Peyer's patch (tissue), 4 donors: Measurements from ENCODE around the gene IFIT1B. TPM values are rescaled to one million over a fixed set of nuclear protein-coding genes. Genes with fewer than 3 reads are reported as not detected.
A peak's percentile ranks its signal among the peaks of the same experiment; 100 is the strongest.

ENCODE experiments used
- DNase-seq, 3 donors: peaks; one replicate each; pipeline ENCODE4 v3.0.0-alpha.2; 2017 to 2019
- H3K27ac ChIP-seq, 4 donors: fragments of 200-600 bp; sonication (generic); one replicate each; pipeline ENCODE4 v1.5.1; 2016 to 2019
- H3K27me3 ChIP-seq, 2 donors: fragments of 200-600 bp; sonication (generic); one replicate each; pipeline ENCODE4 v1.5.1; 2019
- H3K36me3 ChIP-seq, 3 donors: fragments of 200-600 bp; sonication (generic); one replicate each; pipeline ENCODE4 v1.5.1; 2016 to 2019
- H3K4me1 ChIP-seq, 4 donors: fragments of 200-600 bp; sonication (generic); one replicate each; pipeline ENCODE4 v1.5.1; 2016 to 2019
- H3K4me3 ChIP-seq, 4 donors: fragments of 200-600 bp; sonication (generic); 1 replicate in 3 of 4; 2 replicates in 1 of 4; pipeline ENCODE4 v1.5.1; 2016 to 2019; ENCODE audit warnings: mild to moderate bottlenecking in 1 of 4
- H3K9me3 ChIP-seq, 4 donors: fragments of 200-600 bp; sonication (generic); one replicate each; pipeline ENCODE4 v1.5.1; 2016 to 2019; ENCODE audit warnings: mild to moderate bottlenecking in 1 of 4
- POLR2A ChIP-seq, 2 donors: fragments of 450-650 bp; IDR thresholded peaks; one replicate each; pipeline ENCODE4 v1.5.1; 2017; ENCODE audit warnings: antibody characterized with exemption in 2 of 2, mild to moderate bottlenecking in 2 of 2, moderate library complexity in 2 of 2
- total RNA-seq, 4 donors: library from RNA; depleted of rRNA; stranded (reverse); fragments of >200 nt; gene quantifications; one replicate each; pipeline ENCODE4 v1.1.0, GENCODE V29; 2016
- TF ChIP-seq, protein P1 (sequence below), 6 experiments: fragments of 450-650 bp in 4 of 6; fragments of 200-600 bp in 2 of 6; sonication (generic) in 1 of 6; IDR thresholded peaks; one replicate each; pipeline ENCODE4 v1.5.1; 2017 to 2019; ENCODE audit warnings: antibody characterized with exemption in 6 of 6, mild to moderate bottlenecking in 3 of 6, moderate library complexity in 1 of 6

IFIT1B gene
- total RNA-seq, 4 donors from 2014 or later, result not detected

- TF ChIP-seq POLR2A (IDR thresholded peaks at IDR 0.05), result no peak
- TF ChIP-seq, protein P1, sequence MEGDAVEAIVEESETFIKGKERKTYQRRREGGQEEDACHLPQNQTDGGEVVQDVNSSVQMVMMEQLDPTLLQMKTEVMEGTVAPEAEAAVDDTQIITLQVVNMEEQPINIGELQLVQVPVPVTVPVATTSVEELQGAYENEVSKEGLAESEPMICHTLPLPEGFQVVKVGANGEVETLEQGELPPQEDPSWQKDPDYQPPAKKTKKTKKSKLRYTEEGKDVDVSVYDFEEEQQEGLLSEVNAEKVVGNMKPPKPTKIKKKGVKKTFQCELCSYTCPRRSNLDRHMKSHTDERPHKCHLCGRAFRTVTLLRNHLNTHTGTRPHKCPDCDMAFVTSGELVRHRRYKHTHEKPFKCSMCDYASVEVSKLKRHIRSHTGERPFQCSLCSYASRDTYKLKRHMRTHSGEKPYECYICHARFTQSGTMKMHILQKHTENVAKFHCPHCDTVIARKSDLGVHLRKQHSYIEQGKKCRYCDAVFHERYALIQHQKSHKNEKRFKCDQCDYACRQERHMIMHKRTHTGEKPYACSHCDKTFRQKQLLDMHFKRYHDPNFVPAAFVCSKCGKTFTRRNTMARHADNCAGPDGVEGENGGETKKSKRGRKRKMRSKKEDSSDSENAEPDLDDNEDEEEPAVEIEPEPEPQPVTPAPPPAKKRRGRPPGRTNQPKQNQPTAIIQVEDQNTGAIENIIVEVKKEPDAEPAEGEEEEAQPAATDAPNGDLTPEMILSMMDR (IDR thresholded peaks at IDR 0.05), result no peak
- Histone ChIP-seq H3K9me3 (no peaks in the 10 kb centered on the region), H3K27ac (peak overlapping the region in 2 of 4 donors; percentile 77 to 84), H3K27me3 (no peaks in the 10 kb centered on the region), H3K4me3 (peak overlapping the region in 1 of 4 donors; percentile 58), H3K36me3 (no peaks in the 10 kb centered on the region), H3K4me1 (peaks cover 0 to 24% (median 7%) of the 10 kb centered on the region in 4 donors)
- no peak for DNase-seq
Observed at GRCh38 chr10:89393898-89394297, 16.0 kb downstream of the IFIT1B start.

- H3K27ac ChIP-seq, result no peak overlapping the region
Observed at GRCh38 chr10:89395141-89395540, 17.3 kb downstream of the IFIT1B start.

GRCh38 chr10:89398003-89398749 is 20.3 kb downstream of the IFIT1B start:
- Histone ChIP-seq H3K36me3 (no peaks in the 10 kb centered on the region), H3K4me3 (no peak overlapping the region), H3K27me3 (no peaks in the 10 kb centered on the region), H3K9me3 (no peaks in the 10 kb centered on the region), H3K27ac (peak overlapping the region in 2 of 4 donors; percentile 25 to 43), H3K4me1 (peaks cover 0 to 11% (median 3%) of the 10 kb centered on the region in 4 donors)
- TF ChIP-seq, protein P1 (IDR thresholded peaks at IDR 0.05), result peak in 1 of 6 experiments; percentile 1
- TF ChIP-seq POLR2A (IDR thresholded peaks at IDR 0.05), result no peak
- DNase-seq, result peak in 1 of 3 donors; percentile 52

More at GRCh38 chr10:89395141-89395540, 17.3 kb downstream of the IFIT1B start:
- TF ChIP-seq, protein P1 (IDR thresholded peaks at IDR 0.05), result no peak
- TF ChIP-seq POLR2A (IDR thresholded peaks at IDR 0.05), result no peak
- Histone ChIP-seq H3K4me1 (peaks cover 0 to 24% (median 7%) of the 10 kb centered on the region in 4 donors), H3K36me3 (no peaks in the 10 kb centered on the region), H3K27me3 (no peaks in the 10 kb centered on the region), H3K4me3 (no peak overlapping the region), H3K9me3 (no peaks in the 10 kb centered on the region)
- DNase-seq, result no peak

DNA sequence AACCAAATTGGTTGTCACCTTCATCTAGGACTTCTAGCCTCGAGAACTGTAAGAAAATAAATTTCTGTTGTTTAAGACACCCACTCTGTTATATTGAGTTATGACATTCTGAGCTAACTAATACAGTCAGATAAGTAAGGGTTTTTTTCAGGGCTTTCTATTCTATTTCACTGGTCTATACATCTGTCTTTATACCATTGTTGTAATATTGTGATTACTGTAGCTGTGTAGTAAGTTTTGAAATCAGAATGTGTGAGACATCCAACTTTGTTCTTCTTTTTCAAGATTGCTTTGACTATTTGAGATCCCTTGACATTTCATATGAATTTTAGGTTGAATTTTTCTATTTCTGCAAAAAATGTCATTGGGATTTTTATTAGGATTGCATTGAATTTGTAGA is 22.1 kb downstream of the IFIT1B start:
- Histone ChIP-seq H3K36me3 (no peaks in the 10 kb centered on the region), H3K9me3 (no peaks in the 10 kb centered on the region), H3K4me1 (no peaks in the 10 kb centered on the region), H3K27me3 (no peaks in the 10 kb centered on the region), H3K4me3 (no peak overlapping the region), H3K27ac (no peak overlapping the region)
- TF ChIP-seq, protein P1 (IDR thresholded peaks at IDR 0.05), result no peak
- no peak for TF ChIP-seq POLR2A (IDR thresholded peaks at IDR 0.05)
- no peak for DNase-seq

GRCh38 chr10:89403043-89403442 is 25.2 kb downstream of the IFIT1B start:
- Histone ChIP-seq H3K27me3 (no peaks in the 10 kb centered on the region), H3K9me3 (no peaks in the 10 kb centered on the region), H3K36me3 (no peaks in the 10 kb centered on the region), H3K27ac (no peak overlapping the region), H3K4me1 (no peaks in the 10 kb centered on the region), H3K4me3 (no peak overlapping the region)
- TF ChIP-seq, protein P1 (IDR thresholded peaks at IDR 0.05), result no peak
- TF ChIP-seq POLR2A (IDR thresholded peaks at IDR 0.05), result no peak
- DNase-seq, result no peak
